ENCODE data around the gene ACVRL1.

Gene ACVRL1

DNA sequence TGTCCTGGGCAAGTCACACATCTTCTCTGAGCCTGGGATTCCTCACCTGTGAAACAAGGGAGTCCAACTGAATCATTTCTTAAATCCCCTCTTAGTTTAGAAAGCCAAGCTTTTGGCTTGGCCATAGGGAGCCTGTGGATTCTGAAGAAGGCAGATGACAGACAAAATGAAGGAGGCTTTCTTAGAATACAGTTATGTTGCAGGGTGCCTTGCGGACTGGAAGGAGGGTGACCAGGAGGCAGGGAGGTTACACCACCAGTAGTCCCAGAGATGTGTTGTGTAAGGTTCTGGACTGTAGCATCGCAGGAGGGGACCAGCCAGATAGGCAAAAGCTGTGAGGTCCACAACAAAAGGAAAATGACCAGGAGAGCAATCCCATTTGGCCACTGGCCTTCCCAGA is 36.0 kb downstream of the ACVRL1 start:
- H3K27me3 Mint-ChIP-seq (ENCODE audit: low read depth, poor library complexity) = peaks cover 28% of the 10 kb centered on the region
- H3K36me3 Mint-ChIP-seq (ENCODE audit: low read depth) = peaks cover 8% of the 10 kb centered on the region
- H3K27ac Mint-ChIP-seq = no peak overlapping the region
- TF ChIP-seq, protein P1, sequence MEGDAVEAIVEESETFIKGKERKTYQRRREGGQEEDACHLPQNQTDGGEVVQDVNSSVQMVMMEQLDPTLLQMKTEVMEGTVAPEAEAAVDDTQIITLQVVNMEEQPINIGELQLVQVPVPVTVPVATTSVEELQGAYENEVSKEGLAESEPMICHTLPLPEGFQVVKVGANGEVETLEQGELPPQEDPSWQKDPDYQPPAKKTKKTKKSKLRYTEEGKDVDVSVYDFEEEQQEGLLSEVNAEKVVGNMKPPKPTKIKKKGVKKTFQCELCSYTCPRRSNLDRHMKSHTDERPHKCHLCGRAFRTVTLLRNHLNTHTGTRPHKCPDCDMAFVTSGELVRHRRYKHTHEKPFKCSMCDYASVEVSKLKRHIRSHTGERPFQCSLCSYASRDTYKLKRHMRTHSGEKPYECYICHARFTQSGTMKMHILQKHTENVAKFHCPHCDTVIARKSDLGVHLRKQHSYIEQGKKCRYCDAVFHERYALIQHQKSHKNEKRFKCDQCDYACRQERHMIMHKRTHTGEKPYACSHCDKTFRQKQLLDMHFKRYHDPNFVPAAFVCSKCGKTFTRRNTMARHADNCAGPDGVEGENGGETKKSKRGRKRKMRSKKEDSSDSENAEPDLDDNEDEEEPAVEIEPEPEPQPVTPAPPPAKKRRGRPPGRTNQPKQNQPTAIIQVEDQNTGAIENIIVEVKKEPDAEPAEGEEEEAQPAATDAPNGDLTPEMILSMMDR (IDR thresholded peaks at IDR 0.05) = no peak
- no peak overlapping the region for H3K4me3 Mint-ChIP-seq
- H3K9me3 Mint-ChIP-seq = peaks cover 35% of the 10 kb centered on the region
- DNase-seq = no peak
- H3K4me1 Mint-ChIP-seq = peaks cover 24% of the 10 kb centered on the region

DNA sequence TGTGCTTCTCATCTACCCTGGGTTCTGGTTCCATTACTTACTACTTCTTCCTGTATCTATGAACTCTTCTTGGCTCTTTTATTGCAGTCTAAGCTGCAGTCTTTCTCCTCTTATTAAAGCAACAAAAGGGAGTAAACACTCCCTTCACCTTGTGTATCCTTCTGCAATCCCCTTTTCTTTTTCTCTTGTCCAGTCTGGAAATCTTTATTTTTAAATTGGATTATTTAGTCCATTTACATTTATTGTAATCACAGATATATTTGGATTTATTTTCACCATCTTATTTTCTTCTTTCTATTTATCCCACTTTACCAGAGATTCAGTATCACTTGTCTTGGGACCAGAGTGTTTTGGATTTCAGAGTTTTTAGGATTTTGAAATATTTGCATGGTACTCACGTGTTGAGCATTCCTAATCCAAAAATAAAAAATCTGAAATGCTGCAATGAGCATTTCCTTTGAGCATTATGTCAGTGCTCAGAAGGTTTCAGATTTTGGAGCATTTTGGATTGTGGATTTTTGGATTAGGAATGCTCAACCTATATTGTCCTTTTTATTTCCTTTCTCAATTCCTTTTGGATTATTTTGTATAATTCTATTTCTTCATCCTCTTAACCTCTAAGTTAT is 37.4 kb downstream of the ACVRL1 start:
- Mint-ChIP-seq H3K9me3 (peaks cover 35% of the 10 kb centered on the region), H3K36me3 (ENCODE audit: low read depth) (peaks cover 8% of the 10 kb centered on the region), H3K4me3 (no peak overlapping the region), H3K27ac (no peak overlapping the region), H3K27me3 (ENCODE audit: low read depth, poor library complexity) (peaks cover 36% of the 10 kb centered on the region), H3K4me1 (peaks cover 27% of the 10 kb centered on the region)
- TF ChIP-seq, protein P1 (IDR thresholded peaks at IDR 0.05) = no peak
- DNase-seq = no peak

DNA sequence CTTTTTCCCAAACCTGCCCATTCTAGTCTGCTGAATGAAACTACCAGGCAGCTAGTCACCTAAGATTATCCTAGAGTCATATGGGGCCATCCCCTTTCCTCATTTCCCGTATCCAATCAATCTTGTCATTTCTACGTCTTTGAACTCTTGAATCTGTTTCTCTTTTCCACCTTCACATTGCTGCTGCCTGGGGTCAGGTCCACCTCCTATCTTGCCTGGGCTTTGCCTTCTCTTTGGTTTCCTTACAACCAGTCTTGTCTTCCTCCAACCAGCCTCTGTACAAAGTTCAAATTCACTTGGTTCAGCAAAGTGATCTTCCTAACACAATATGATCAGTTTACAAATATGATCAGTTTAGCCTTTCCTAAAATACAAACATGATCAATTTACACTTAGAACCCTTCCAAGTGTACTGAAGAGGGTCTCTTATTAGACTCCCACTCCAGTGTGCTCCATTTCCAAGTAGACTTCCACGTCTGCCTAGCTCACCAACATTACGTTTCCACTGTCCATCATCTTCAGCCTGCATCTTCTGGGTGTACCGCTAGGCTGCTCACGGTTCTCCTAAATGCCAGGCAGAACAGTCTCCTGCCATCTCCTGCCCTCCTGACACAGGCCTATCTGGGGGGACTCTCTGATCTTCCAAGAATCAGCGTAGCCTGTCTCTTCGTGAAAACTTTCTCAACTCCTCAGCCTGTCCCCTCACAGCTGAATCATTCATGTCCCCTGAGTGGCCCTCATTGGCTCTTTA is 40.1 kb downstream of the ACVRL1 start:
- no peak for DNase-seq
- peaks cover 35% of the 10 kb centered on the region for H3K9me3 Mint-ChIP-seq

DNA sequence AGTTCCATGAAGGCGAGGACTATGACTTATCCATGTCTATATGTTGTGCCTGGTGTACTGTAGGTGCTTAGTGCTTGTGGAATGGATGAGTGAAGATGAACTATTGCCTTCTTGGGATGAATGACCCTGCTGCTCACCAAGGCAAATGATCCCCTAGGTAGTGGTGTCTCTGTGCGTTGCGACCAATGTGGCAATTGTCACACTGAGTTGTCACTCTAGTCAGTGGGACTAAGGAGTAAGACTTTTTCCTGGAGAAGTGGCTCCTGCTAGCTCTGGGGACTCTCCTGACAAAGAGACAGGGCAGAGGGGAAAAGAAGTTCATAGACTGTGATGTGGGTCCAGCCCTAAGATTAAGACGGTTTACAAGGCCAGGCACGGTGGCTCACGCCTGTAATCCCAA is 40.8 kb downstream of the ACVRL1 start:
- Mint-ChIP-seq H3K27me3 (ENCODE audit: low read depth, poor library complexity) (peaks cover 45% of the 10 kb centered on the region), H3K4me3 (no peak overlapping the region), H3K9me3 (peaks cover 35% of the 10 kb centered on the region), H3K4me1 (peaks cover 17% of the 10 kb centered on the region), H3K36me3 (ENCODE audit: low read depth) (peaks cover 8% of the 10 kb centered on the region), H3K27ac (peak overlapping the region; percentile 57)
- TF ChIP-seq, protein P1 (IDR thresholded peaks at IDR 0.05) = no peak
- no peak for DNase-seq

More for the DNA sequence above, 40.1 kb downstream of the ACVRL1 start:
- peaks cover 45% of the 10 kb centered on the region for H3K27me3 Mint-ChIP-seq (ENCODE audit: low read depth, poor library complexity)
- H3K4me3 Mint-ChIP-seq = no peak overlapping the region
- H3K27ac Mint-ChIP-seq = no peak overlapping the region
- H3K4me1 Mint-ChIP-seq = peaks cover 15% of the 10 kb centered on the region
- peaks cover 8% of the 10 kb centered on the region for H3K36me3 Mint-ChIP-seq (ENCODE audit: low read depth)
- TF ChIP-seq, protein P1 (IDR thresholded peaks at IDR 0.05) = no peak

DNA sequence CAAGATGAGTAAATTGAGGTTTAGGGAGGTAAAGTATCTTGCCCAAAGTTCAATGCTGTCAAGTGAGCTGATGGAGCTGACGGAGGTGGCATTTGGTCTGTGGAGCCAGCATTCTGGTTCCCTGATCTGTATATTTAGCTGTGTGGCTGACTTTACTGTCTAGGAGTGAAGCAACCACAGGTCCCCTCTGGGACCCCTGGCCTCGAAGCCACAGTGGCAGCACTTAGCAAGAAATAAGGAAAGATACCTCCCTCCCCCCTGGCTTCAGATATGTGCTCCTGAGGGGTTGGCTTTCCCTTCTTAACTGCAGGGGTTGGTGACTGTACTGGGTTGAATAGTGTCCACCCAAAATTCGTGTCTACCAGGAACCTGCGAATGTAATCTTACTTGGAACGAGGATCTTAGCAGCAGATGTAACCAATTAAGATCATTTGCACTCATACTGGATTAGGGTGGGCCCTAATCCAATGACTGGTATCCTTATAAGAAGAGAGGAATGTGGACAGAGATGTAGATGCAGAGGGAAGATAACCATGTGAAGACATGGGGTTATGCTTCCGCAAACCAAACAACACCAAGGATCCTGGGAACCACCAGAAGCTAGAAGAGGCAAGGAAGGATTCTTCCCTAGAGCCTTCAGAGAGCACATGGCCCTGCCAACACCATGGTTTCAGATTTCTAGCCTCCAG is 42.2 kb downstream of the ACVRL1 start:
- no peak overlapping the region for H3K27ac Mint-ChIP-seq
- H3K4me3 Mint-ChIP-seq = peak overlapping the region; percentile 41
- peaks cover 31% of the 10 kb centered on the region for H3K4me1 Mint-ChIP-seq
- TF ChIP-seq, protein P1 (IDR thresholded peaks at IDR 0.05) = no peak
- peaks cover 21% of the 10 kb centered on the region for H3K9me3 Mint-ChIP-seq
- H3K27me3 Mint-ChIP-seq (ENCODE audit: low read depth, poor library complexity) = peaks cover 42% of the 10 kb centered on the region
- H3K36me3 Mint-ChIP-seq (ENCODE audit: low read depth) = peaks cover 5% of the 10 kb centered on the region
- DNase-seq = no peak
